Fibroblast of lung (primary cell): ENCODE data around the gene HSPA8.

Experiments
- EZH2 ChIP-seq: IDR thresholded peaks from 2 replicates; pipeline ENCODE4 v1.5.1; 2012; ENCODE audit warnings: low read length, control low read depth, mild to moderate bottlenecking; ENCODE audit errors: missing control alignments
- TF ChIP-seq, protein P1 (sequence below), 2 donors: IDR thresholded peaks in 1 of 2; conservative IDR thresholded peaks in 1 of 2; 1 replicate in 1 of 2; 2 replicates in 1 of 2; pipeline ENCODE4 v1.5.1; 2011 to 2012; ENCODE audit warnings: low read length in 2 of 2, control low read depth in 1 of 2, inconsistent platforms in 1 of 2, low read depth in 1 of 2, mild to moderate bottlenecking in 1 of 2

DNA sequence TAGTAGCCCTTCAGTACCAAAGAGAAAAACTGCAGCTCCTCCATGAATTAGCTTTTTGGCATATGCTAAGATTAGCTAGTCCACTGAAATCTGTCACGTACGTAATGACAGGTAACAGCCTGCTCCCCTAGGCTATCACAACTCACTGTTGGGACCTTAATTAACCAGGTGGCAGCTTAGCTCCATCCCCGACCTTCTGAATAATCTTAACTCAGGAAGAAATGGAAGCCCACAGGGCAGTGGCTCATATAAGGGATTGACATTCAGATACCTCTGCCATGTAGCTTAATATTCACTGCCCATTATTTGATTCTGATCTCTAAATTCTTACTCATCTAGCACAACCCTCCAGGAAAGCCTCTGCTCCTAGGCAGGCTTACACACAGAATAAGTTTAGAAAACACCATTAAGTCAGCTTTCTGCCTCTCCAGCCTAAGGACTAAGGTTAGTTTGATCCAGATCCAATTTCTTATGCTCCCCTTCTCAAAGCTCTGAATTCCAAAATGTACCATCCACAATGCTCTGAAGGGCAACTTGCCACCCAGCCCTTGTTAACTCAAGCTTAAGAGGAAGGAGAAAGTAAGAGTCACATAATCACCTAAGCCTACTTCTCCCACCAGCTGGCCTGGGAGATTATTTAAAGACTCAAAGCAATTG is 5.0 kb downstream of the HSPA8 start:
- TF ChIP-seq, protein P1, sequence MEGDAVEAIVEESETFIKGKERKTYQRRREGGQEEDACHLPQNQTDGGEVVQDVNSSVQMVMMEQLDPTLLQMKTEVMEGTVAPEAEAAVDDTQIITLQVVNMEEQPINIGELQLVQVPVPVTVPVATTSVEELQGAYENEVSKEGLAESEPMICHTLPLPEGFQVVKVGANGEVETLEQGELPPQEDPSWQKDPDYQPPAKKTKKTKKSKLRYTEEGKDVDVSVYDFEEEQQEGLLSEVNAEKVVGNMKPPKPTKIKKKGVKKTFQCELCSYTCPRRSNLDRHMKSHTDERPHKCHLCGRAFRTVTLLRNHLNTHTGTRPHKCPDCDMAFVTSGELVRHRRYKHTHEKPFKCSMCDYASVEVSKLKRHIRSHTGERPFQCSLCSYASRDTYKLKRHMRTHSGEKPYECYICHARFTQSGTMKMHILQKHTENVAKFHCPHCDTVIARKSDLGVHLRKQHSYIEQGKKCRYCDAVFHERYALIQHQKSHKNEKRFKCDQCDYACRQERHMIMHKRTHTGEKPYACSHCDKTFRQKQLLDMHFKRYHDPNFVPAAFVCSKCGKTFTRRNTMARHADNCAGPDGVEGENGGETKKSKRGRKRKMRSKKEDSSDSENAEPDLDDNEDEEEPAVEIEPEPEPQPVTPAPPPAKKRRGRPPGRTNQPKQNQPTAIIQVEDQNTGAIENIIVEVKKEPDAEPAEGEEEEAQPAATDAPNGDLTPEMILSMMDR (conservative IDR thresholded peaks at IDR 0.05 in 1 of 2, IDR thresholded peaks at IDR 0.05 in 1 of 2; ENCODE audit: low read depth in 1 of 2, low read length in 2 of 2) = no peak
- no peak for TF ChIP-seq EZH2
